ENCODE data around the gene ABCA12. TPM values are rescaled to one million over a fixed set of nuclear protein-coding genes. Genes with fewer than 3 reads are reported as not detected.

ABCA12 gene
- total and polyA plus RNA-seq, 2 of the 13 experiments (the other 11 are each of a cell fraction or from before 2014, with no cell fraction given): 0.02 to 0.07 TPM

DNA sequence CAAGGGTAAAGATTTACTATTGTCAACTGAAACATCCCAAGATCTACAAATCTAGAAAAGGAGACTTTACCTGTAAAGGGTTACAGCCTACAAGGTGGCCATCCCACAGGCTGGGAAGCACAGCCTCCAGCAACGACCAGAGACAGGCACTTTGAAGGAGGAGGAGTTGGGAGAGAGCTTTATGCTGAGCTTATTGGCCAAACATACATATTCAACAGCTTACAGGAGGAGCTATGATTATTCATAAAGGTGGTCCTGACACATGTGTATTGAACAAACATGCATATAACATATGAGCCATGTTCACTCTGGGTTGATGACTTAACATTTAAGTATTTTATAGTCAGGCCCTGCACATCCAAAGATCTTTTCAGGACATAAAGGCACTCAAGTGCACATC, 11.1 kb upstream of the ABCA12 start (continued):
- TF ChIP-seq DNMT3B (CRISPR knock-in tag; conservative IDR thresholded peaks at IDR 0.05): no peak
- TF ChIP-seq TAF1 (CRISPR knock-in tag; IDR thresholded peaks at IDR 0.05): no peak
- TF ChIP-seq NCOA5 (CRISPR knock-in tag; IDR thresholded peaks at IDR 0.05): no peak
- TF ChIP-seq, protein P1, sequence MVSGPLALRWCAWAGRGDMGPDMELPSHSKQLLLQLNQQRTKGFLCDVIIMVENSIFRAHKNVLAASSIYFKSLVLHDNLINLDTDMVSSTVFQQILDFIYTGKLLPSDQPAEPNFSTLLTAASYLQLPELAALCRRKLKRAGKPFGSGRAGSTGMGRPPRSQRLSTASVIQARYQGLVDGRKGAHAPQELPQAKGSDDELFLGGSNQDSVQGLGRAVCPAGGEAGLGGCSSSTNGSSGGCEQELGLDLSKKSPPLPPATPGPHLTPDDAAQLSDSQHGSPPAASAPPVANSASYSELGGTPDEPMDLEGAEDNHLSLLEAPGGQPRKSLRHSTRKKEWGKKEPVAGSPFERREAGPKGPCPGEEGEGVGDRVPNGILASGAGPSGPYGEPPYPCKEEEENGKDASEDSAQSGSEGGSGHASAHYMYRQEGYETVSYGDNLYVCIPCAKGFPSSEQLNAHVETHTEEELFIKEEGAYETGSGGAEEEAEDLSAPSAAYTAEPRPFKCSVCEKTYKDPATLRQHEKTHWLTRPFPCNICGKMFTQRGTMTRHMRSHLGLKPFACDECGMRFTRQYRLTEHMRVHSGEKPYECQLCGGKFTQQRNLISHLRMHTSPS (CRISPR knock-in tag; IDR thresholded peaks at IDR 0.05; ENCODE audit: low read depth): no peak

DNA sequence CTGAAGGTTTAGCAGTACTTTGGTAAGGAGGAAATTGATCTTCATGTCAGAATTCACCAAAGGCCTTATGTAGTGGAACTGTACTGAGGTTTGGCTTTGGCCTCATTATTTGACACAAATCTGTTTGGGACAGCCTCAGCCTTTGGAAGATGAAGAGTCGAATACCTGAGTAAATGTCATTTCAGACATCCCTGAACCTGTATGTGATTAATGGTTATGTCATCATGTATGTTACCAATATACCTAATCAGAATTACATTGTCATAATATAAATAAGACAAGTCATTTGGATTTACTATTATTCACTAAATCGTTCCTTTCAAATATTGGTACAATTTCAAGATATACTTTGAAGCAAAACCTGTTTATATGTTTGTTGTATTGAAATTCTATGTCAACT, 10.6 kb upstream of the ABCA12 start:
- Histone ChIP-seq H3K4me2 (ENCODE audit: low read depth, low read length) (no peak overlapping the region), H3K4me1 (ENCODE audit: insufficient read depth, low read length) (no peaks in the 10 kb centered on the region), H3K27me3 (ENCODE audit: control insufficient read depth in 1 of 2, insufficient read depth in 2 of 2, low read length in 2 of 2) (no peaks in the 10 kb centered on the region; a peak in 1 of 5 replicates), H4K20me1 (ENCODE audit: insufficient read depth, low read length) (no peaks in the 10 kb centered on the region), H3K9me3 (ENCODE audit: low read length) (no peaks in the 10 kb centered on the region), H3K4me3 (replicated peaks in 1 of 3; ENCODE audit: insufficient read depth in 1 of 3, low read depth in 2 of 3, low read length in 3 of 3) (no peak overlapping the region), H3K27ac (ENCODE audit: extremely low read length, insufficient read depth, low read length) (no peak overlapping the region), H3K9ac (ENCODE audit: insufficient read depth, low read depth, low read length) (no peak overlapping the region), H3K36me3 (replicated peaks in 1 of 2; ENCODE audit: control insufficient read depth in 1 of 2, insufficient read depth in 2 of 2, low read length in 2 of 2) (no peaks in the 10 kb centered on the region), H3K79me2 (ENCODE audit: insufficient read depth, low read length) (no peaks in the 10 kb centered on the region), H2AFZ (ENCODE audit: low read length) (no peak overlapping the region)
- in situ Hi-C loops (cut with HindIII; ENCODE audit: extremely low pct_ligation_motif_present, low pct_unique_long_range_greater_than_20kb) (no loop called here), intact Hi-C loops (cut with micrococcal nuclease; ENCODE audit: unreplicated experiment) (no loop called here)
- DNase-seq (ENCODE audit: low spot score) (no peak), ATAC-seq (no peak), FAIRE-seq (no peak)
- CTCF ChIA-PET (ENCODE audit: low intra/inter-chr PET ratio, low total read pairs): no interaction called here
- BruUV-seq (replicated peaks): no TSS peak
- 0% methylated on average over 2 of the region's 2 CpGs for WGBS (ENCODE audit: low lambda C conversion rate)
- no peak for TF ChIP-seq HMG20B (CRISPR knock-in tag; conservative IDR thresholded peaks at IDR 0.05)
- TF ChIP-seq ATF7 (IDR thresholded peaks at IDR 0.05): peak; percentile 61; the same call in 1 of the 2 replicates
- no peak for TF ChIP-seq ATF7 (CRISPR knock-in tag; IDR thresholded peaks at IDR 0.05)
- POLR2A ChIA-PET: no interaction called here

Measured in HepG2 (cell line).